ENCODE results near the gene CLSTN2.

CLSTN2 gene

DNA sequence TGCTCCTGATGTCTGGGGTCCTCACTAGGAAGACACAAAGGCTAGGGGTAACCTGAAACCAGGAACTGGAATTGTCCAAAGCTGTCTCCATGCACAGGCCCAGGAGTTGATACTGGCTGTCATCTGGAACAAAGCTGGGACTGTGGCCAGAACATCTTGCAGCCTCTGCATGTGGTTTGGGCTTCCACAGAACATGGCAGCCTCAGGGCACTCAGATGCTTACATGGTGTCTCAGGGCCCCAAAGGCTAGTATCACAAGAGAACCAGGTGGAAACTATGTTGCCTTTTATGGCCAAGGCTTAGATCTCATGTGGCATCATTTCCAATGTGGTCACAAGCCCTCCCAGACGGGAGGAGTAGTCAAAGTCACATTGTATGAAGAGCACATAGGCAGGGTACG is 407.7 kb downstream of the CLSTN2 start:
- DNase-seq (ENCODE audit: low read depth), result no peak

DNA sequence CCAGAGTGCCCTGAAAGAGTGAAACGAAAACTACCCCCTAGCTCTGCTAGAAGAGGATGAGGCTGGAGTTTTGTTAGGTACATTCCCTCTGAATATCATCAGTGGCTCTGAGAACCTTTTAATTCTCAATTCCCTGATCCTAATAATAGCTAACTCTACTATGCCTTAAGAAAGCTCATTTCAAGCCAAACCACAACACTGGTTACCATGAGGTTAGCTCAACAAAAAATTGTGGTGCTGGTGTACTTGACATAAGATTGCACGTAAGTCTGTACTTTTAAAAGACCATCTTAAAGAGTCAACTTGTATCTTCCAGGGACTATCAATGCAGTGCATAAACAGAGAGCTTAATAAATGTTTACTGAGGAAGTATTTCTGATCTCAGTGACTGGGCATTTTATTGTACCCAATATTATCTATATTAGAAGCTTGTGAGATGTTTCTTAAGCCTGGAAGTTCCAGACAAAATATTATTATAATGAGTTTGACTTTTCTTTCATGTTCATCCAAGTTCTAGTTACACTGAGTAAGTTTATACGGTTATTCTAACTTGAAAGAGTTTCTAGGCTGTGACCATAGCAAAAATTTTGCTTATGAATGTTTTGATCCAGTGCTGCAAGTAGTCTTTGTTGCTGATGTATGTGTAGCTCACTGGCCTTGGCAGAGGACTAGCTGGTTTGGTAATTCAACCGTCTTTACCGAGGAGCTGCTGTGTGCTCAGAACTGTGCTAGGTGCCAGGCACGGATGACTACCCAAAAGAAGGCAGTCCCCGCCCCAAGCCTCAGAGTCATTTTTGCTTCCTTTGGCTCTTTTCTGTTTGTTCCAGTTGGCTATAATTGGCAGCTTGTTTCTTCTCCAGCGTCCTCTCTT is 408.5 kb downstream of the CLSTN2 start:
- no peak for DNase-seq (ENCODE audit: low read depth)

DNA sequence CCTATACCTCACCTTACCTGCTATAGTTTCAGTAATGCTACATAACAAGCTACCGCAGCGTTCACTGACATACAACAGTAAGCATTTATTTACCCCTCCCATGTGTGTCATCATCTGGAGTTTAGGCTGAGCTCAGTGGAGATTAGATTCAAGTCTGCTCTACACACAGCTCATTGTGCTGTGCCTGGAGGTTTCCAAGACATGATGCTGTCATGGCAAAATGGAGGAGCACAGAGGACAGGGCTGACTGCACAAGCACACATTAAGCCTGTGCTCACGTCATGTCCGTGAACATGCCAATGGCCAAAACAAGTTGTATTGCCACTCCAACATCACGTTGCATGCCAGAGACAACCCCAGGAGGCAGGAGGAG is 409.1 kb downstream of the CLSTN2 start:
- DNase-seq (ENCODE audit: low read depth), result no peak

DNA sequence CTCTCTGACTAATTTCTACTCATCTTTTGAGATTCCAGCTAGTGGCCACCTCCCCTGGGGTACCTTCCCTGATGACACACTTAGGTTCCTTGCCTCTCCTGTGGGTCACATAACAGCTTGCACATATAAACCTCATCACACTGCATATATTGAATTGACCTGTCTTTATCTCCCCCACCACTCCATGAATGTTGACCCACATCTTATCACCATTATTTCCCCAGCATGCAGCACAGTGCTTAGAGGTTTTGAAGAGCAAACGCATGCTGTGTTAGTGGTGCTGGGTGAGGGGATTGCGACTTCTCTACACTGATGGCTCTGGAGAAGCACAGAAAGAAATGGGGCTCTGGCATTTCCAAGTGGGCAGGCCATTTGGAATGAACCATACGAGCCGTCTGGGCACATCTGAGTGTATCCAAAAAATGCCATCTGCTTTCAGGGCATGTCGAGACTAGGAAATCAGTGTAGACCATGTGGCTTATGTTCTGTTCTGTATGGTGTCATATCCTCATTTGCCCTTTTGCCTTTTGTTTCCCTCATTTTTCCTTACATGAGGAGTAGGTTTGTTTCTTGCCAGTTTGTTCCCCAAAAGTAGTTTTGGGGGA is 409.7 kb downstream of the CLSTN2 start:
- DNase-seq (ENCODE audit: low read depth), result no peak

DNA sequence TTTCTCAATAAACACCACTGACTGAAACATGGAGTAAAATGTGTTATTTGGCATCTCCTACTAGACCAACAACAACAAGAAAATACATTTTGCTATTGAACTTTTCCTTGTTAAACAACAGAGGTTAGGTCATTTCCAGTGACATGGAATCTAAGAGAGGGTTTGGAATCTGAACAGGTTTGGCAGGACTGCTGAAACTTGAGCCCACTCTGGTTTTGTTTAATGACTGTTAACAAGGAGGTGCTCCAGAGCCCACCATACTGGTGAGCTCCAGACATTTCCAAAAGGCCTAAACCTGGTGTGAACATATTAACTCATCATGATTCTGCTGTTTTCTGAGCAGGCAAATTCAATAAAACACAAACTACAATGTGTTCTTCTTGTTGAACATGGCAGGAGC is 412.2 kb downstream of the CLSTN2 start:
- no peak for DNase-seq (ENCODE audit: low read depth)

DNA sequence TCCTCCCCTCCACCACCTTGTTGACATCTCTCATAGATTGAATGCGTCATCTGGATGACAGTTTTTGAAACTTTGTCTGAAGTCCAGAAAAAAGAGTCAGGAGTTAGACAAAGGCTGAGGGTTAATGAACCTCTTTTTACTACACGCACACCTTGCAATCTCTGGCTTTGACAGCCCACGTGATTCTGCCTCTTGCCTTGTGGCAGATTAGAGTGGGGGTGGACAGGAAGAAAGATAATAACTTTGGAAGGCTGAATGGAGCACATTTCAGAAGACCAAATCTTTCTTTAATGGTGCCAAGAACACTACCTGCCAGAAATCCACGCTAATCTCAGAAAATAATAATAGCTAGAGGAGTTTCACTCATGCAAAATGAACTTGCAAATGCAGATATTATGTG is 415.0 kb downstream of the CLSTN2 start:
- DNase-seq (ENCODE audit: low read depth), result no peak

DNA sequence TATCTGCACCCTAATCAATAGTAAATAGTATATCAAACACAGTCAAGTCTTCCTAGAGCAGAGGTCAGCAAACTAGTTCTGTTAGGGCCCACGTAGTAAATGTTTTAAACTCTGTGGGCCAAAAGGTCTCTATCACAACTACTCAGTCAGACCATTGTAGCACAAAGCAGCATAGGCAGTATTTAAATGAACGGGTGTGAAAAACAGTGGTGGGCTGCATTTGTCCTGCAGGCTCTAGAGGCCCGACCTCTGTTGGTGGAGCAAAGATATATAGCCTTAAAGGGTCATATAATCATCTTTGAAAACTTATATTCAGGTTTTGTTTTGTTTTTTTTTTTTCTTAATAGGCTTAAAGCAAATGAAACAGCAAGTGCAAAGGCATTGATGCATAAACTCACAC is 416.5 kb downstream of the CLSTN2 start:
- DNase-seq (ENCODE audit: low read depth), result no peak

DNA sequence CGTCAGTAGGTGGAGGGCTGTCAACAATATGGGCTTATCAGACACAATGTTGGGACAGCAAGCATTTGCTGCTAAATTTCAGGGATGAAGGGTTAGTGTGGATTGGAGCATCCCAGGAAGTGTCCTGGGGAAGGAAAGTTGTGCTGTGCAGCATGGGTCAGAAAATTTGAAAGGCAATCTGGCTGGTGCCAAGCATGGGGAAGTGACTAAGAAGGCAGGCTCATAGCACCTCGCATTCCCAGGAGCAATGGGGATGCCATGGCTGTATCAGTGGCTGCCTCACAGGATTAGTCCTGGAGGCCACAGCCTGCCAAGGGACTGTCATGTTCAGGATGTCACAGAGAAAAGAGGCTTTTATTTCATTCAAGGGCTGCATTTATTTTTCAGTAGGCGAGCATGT is 420.5 kb downstream of the CLSTN2 start:
- DNase-seq (ENCODE audit: low read depth), result no peak

DNA sequence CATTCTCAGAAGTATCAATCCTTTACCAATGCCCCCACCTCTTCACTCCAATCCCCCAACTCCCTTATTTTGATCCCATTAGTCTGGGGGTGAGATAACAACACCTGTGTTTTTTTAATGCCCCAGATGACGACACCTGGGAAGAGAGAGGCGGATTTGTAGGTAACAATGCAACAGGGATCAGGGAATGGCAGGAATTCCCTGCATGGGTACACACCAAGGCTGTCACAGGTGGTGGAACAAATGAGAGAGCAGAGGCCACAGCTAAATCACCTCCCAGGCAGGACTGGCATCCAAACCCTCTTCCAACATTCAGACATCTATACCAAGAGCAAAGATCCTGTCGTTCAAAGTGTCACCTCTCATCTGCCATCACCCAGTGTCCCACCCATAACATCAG is 423.7 kb downstream of the CLSTN2 start:
- no peak for DNase-seq (ENCODE audit: low read depth)

DNA sequence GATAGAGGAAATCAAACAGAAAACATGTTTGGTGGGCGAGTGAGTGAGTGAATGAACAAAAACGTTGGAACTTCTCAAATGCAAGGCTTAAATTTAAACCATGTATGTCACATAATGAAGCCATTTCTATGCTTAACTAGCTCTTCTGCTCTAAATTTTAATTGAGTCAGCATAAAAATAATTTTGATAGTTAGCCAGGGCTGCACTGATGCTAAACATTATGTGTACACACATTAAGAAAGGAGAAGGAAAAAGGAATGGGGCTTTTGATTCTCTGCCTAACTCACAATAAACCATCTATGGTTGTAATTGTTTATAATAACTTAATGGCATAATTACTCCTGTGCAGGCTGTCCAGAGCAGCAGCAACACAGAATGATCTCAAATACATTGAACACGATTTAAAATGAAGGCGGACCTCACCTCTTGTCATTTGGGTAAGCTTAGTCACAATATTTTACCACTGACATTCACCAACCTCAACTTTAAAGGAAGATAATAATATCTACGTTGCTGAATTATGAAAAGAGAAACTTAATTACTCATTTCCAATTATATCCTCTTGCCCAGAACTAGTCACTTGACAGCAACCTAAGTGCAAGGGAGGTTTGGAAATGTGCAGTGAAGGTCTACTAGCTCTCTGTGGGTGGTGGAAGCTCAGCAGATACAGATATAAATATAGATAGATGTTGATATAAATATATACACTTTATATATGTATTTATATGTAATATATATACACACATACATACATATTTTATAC is 424.4 kb downstream of the CLSTN2 start:
- no peak for DNase-seq (ENCODE audit: low read depth)

DNA sequence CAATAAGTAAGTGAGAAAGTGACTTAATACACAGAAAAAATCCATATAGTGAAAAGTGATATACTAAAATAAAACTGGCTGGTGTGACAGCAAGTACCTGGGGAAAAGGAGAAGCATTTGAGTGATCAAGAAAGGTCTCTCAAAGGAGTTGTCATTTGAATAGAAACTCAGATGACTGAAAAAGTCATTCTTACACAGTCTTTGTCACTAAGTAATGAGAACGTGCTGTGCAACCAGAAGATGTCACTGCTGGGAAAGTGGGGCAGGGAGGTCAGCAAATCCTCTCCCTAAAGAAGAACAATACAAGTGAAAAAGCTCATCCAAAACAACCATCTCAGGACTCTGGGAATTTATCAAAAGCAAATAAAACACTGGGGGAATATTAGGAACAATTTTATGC is 425.3 kb downstream of the CLSTN2 start:
- no peak for DNase-seq (ENCODE audit: low read depth)

DNA sequence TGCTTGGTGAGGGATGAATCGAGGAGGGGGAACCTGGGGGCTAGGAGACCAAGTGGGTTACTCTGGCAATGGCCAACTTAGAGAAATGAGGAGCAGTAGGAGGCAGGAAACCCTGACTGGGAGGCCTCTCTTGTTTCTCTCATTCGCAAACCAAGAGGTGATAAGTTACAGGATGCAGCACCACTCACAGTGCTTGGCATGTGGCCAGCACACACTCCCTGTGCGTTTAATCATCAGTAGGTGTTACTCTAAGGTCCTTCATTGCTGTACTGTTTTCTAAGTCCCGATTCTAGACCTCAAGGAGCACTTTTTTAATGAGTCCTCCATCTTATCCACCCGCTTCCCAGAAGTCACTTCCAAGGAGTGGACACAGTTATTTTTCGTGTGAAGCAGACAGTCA is 428.8 kb downstream of the CLSTN2 start:
- DNase-seq (ENCODE audit: low read depth), result no peak

DNA sequence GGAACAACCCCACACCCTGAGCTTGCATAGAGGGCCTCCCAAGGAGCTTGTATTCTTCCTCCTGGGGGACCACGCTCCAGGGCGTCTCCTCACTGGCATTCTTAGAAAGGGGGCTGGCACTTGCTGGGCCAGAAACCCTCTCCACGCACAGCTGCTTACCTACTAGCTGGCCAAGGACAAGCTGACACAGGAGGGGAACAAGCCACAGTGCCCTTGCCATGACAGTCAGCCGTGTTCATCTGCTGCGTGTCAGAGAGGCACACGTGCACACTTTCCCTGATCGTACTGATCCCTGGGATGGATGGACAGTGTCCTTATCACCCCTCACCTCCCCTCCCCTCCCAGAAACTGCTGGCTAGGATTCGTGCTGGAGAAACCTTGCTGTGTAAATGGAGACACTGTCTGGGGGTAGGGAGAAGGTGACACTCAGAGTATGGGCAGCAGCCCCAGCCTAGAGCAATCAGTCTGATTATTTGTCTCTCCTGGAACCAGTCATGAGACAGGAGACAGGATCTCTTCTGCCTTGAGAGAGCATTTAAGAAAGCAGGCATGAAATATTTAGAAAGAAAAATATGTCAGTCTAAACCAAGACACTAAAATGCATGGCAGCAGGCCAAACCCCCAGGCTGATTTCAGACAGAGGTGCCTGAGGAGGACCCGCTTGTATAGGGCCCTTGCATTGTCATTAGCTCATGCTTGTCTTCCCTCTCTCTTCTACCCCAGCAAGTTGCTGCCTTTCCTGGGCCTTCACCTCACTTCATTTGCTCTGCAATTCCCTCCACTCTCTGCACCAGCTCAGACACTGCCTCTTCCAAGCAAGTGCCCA is 431.1 kb downstream of the CLSTN2 start:
- no peak for DNase-seq (ENCODE audit: low read depth)

DNA sequence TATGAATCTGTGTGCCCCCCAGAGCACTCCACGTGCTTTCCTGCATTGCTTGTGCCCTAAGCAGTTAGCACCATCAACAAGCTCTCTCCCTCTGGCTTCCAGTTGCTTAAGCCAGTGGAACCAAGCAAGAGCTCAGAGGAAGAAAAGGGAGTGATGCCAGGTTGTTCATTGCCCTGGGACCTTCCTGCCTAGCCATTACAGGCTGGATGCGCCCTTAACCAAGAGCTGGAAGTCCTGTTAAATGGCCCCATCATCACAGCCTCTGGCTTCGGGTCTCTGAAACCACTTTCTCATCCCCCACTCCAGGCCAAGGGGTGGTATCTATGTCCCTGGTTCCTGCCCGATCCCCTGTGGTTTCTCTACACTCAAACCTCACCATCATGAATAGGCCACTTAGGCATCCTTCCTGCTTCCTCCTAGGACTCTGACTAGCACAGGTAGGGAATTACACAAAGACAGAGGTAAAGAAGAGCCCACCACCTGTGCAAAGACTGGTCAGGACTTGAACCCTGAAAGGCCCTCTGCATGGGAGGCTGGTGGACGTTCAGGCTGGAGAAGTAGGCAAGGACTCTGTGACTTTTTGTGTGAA is 433.3 kb downstream of the CLSTN2 start:
- no peak for DNase-seq (ENCODE audit: low read depth)

DNA sequence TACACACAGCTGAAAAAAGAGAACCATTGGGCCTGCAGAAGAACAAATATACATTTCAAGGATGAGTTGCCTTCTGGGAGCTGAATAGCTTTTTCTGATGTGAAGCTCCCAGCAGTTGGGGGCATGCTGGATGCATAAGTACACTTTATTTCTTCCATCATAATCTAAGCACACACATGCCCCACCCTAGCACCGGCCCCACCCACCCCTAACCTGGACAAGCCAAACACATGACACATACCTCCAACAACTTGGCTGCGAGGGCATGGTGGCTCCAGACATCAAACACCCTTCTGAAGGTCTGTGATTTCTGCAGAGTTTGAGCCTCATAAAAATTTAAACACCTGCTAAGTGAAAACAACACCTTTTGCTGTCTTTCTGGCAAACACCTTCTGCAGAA is 435.7 kb downstream of the CLSTN2 start:
- no peak for DNase-seq (ENCODE audit: low read depth)

DNA sequence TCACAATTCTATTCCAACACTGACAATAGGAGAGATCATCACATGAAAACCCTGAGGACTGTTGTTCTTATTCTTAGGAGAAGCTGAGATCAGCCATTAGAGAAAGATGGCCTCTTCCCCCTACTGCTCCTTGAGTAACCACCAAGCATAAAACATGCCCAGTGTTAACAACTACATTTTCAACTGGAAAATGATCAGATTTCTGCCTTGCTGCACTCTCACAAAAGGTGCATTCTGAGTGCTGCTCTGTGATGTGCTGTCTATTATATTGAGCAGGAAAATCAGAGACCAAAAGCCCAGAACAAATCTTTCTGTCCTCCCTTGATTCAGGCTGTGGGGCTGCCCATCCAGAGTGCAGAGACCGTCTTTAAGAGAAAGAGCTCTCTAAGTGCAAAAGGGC is 438.2 kb downstream of the CLSTN2 start:
- no peak for DNase-seq (ENCODE audit: low read depth)

DNA sequence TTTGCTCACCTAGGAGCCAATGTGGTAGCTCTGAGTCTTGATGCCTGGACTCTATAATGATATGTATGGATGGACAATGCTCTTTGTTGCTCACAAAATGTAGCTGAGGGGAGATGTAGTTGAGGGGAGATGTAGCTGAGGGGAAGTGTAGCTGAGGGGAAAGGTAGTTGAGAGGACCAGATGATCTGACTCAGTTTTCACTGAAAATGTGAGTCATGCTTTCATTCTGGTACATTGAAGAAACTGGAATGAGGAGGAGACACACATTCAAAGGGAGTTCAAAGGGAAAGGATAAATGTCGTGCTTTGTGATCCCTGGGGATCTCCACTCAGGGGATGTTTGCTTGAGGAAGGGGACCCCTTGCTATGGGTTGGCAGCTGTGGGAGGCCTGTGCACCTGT is 440.0 kb downstream of the CLSTN2 start:
- no peak for DNase-seq (ENCODE audit: low read depth)

DNA sequence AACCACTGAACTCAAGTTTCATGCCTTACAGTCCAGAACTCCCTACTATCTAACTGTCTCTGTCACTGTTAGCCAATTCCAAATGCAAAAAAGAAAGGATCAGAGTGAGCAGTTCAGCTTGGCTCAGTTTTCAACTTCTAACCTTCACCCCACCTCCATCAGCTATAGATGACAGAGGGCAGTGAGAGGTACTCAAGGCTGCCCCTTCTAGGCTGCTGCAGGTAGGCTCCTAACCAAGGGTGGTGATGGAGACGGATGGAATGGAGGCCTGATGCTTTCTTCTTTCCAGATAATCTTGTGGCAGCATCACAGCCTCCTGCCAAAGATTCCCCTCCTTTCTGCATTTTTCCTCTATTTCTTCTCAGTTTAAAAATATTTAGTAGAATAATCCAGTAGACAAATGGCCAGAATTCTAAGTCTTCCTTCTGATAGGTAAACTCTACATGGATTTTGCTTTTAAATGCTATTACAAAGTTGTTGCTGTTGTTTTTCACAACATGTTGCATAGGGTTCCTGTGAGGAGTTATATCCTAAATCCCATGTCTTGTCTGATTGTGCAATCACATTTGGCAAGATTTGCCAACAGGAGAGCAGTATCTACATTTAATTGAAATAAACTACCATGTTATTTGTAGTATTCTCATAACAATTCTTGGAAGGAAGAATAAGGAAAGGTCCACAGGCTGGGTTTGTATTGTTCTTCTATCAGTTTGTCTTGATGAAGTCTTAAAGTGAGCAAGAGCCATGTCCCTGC is 441.3 kb downstream of the CLSTN2 start:
- DNase-seq (ENCODE audit: low read depth), result no peak

DNA sequence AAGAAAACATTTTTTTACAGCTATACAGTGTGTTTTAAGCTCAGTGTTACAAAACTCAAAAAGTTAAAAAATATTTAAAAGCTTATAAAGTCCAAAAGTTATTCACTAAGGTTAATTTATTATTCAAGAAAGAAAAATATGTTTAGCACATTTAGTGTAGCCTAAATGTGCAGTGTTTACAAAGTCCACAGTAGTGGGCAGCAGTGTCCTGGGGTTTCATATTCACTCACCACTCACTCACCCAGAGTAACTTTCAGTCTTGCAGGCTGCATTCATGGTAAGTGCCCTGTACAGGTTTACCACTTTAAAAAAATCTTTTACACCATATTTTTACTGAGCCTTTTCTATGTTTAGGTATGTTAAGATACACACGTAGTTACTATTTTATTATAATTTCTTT is 442.7 kb downstream of the CLSTN2 start:
- DNase-seq (ENCODE audit: low read depth), result no peak

DNA sequence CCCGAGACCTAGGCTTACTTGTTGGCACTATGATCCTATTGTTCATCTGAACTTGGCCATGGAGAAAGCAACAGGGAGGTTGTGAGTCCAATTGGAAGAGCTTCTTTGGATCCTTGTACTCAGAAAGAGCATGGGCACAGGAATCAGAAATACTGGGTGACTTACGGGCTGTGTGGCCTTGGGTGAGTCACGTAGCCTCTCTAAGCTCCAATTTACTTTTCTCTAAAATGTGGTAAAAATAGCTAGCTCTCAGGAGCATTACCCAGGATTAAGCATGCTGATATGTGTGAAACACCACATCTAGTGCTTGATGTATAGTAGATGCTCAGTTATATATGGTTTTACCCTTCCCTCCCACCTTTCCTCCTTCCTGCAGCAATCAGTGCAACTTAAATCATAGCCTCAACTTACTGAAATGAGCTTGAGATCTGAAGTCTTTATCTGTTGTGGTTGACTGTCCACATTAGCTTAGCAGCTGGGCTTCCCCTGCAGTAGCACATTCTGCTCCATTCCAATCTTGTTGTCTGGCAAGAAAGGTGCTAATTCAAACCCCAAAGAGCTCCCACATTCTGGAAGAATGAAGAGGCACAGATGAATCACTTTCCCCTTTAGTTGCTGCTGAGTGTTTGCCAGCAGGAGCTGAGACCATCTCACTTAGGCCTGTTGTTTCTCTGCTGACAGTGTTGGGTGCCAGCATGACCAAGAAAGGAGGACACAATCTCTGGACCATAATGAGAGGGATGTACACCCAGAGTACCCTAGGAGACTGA is 443.8 kb downstream of the CLSTN2 start:
- DNase-seq (ENCODE audit: low read depth), result no peak

All from CMK (cell line).